GM08714 (cell line): ENCODE results near the gene MED13L.

Experiments
- H3K4me3 ChIP-seq: fragments of 200-500 bp; sonication (Bioruptor generic); 2 replicates; pipeline ENCODE4 v1.5.1; 2014; ENCODE audit warnings: mild to moderate bottlenecking, low read length, inconsistent platforms
- ZNF274 ChIP-seq: IDR thresholded peaks from 2 replicates; pipeline ENCODE4 v1.6.1; 2012; ENCODE audit warnings: mild to moderate bottlenecking, low read depth, low read length

The MED13L gene

DNA sequence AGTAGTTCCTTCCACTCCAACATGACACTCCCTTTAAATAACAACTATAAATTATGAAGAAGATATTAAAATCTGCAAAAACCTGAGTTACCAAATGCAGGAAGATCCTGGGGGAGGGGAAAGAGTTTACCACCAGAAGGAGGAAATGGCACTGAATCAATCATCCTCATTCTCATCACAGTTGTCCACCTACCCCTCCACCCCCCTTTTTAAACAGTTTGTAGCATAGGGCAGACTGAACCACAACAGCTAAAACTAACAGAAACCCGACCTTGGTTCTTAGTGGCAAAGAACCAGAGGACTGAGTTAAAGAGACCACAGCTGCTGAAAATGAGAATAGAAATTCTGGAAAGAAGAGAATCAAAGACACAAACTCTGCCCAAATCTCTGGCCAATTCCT lies 189.5 kb downstream of the MED13L start:
- TF ChIP-seq ZNF274 = no peak
- H3K4me3 ChIP-seq = no peak overlapping the region

DNA sequence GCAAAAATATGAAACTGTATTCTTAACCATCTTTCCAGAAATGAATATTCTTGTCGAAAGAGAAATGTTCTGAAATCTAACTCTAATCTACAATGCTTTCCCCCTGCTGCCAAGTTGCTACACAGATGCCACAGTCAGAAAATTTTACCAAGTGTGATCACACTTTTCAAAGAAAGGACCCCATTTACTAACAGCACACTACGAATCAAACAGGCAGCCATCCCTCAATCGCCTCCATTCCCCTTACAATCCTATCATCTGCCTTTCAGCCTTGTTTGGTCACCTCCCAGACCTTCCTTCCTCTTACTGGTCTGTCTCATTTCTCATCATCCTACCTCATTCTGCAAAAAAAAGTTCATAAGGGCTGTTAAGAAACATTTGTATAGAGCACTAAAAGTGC lies 190.1 kb downstream of the MED13L start:
- peak overlapping the region; percentile 34; the same call in 1 of the 2 replicates for H3K4me3 ChIP-seq
- no peak for TF ChIP-seq ZNF274

DNA sequence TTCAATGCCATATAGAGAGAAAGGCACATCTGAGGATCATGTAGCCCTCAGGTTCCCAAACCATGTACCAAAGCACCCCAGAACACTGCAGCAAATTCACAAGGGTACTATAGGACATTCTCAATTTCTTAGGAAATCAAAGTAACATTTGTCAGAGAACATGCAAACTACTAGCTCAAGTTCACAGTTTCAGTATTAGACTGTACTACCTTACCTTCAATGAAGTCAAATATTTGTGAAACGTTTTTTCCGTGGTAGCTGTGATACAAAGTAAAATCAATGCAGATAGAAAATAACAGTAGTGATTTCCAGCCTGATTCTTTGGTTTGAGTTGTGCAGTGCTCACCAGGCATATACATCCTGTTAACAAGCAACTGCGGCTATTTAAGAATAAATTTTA lies 197.1 kb downstream of the MED13L start:
- TF ChIP-seq ZNF274 = no peak
- H3K4me3 ChIP-seq = no peak overlapping the region

DNA sequence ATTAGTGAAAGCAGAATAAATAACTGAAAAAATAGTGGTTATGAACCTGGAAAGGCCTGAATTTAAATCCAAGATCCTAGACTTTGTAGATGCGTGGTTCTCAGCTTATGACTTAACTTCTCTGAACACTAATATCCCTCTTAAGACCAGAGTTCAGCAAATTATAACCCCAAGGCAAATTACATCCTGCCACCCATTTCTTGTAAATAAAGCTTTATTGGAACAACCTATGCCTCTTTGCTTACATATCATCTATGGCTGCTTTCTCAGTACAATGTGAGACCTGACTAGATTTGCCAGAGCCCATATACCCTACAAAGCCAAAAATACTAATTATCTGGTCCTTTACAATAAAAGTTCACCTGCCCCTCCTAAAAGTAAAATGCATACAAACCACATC lies 199.1 kb downstream of the MED13L start:
- no peak for TF ChIP-seq ZNF274
- H3K4me3 ChIP-seq = no peak overlapping the region

DNA sequence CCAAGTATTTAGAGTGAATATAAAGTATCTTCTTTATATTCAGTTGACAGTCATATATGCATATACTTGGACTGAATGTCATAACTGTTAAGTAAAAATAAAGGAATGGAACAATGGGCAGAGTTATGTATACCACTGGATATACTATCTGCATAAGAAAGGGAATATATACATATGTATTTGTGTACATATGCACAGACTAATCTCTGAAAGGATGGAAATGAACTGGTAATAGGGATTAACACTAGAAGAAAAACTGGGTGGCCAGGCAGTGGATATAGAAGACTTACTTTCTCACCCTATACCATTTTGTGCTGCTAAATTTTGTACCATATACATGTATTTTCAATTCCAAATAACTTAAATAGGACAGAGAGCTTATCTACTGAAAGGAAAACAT lies 200.1 kb downstream of the MED13L start:
- H3K4me3 ChIP-seq = no peak overlapping the region
- no peak for TF ChIP-seq ZNF274

DNA sequence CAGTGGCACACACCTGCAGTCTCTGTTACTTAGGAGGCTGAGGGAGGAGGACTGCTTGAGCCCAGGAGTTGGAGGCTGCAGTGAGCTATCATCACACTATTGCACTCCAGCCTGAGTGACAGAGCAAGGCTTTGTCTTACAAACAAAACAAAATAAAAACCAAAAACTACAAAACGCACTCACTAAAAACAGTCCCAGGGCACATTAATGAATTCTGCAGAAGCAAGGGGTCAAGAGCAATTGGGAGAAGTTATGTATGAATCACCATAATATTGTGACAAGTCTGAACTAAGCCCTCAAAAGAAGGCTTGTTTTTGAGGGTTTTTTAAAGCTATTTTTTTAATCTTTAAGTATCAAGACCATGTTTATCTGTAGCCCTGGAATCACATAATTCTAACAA lies 201.1 kb downstream of the MED13L start:
- TF ChIP-seq ZNF274 = no peak
- no peak overlapping the region for H3K4me3 ChIP-seq

DNA sequence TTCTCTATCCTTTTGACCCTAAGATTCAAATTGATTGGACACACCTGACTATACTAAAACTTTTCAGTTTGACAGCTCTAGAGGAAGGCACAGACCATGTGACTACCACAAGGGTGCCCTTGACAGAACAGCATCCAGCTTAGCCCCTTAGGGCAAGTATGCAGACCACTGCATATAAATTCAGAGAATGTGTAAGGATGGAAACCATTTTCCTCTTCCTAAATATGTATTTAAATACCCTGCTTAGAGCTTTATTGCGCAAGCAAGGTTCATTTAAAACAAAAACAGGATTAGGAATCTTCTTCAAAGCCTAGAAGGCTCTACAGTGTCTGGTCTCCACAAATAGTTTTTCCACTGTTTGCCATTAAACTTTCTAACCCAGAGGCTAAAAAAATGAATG lies 202.8 kb downstream of the MED13L start:
- no peak overlapping the region for H3K4me3 ChIP-seq
- TF ChIP-seq ZNF274 = no peak

DNA sequence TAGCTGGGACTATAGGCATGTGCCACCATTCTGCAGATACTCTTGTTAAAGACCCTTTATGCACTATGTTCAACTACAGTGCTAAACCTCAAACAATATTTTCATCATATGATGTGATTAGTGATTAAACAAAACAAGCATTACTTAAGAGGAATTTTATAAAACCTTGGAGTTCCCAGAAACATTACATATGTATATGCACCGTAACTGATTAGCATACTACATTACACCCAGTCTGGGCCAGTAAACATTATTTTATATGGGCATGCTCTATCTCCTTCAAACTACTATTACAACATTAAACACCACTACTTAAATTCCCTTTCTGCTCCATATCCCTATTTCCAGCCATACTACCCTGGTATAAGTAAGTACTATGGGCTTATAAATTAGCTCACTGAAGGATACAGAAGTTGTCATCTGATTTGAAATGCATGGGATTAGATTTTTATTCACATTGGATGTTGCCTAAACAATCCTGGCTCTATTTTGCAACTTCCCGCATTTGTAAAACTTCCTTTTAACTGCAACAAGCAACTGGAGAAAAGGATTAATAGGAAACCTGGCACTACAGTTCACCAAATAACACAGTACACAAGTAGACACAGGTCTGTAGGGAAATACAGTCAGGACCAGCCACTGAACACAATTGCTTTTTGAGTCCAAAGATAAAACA lies 205.8 kb downstream of the MED13L start:
- TF ChIP-seq ZNF274 = no peak
- H3K4me3 ChIP-seq = no peak overlapping the region

DNA sequence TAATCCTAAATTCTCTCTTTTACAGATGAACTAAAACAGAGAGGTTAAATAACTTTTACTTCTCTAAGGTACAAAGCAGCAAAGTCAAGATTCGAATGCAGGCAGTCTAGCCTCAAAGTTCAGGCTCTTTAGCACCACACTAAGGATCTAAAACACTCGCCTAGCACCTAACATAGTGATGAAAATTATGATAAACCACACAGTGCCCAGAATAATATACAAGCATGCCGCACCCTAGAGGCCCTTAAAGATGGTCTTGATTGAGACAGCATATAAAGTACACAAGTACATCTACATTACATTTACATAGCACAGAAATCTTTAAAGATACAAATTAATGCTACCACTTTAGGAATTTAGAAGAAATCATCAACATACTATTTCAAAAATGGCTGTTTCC lies 207.0 kb downstream of the MED13L start:
- no peak overlapping the region for H3K4me3 ChIP-seq
- no peak for TF ChIP-seq ZNF274

DNA sequence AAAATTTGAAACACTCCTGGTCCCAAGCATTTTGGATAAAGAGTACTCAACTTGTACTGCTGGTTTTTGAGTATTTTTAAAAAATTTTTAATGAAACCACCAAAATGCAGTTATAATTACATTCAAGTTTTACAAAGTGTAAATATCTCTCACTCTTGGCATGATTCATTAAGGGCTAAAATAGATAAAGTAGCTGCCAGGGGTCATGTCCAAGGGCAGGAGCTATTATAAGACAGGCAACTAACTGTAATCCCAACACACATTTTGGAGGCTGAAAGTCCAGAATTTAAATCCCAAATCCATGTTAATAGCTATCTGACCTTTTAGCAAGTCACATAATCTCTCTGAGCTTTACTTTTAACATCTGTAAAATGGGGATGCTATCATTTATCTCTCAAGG lies 207.6 kb downstream of the MED13L start:
- H3K4me3 ChIP-seq = no peak overlapping the region
- TF ChIP-seq ZNF274 = no peak

DNA sequence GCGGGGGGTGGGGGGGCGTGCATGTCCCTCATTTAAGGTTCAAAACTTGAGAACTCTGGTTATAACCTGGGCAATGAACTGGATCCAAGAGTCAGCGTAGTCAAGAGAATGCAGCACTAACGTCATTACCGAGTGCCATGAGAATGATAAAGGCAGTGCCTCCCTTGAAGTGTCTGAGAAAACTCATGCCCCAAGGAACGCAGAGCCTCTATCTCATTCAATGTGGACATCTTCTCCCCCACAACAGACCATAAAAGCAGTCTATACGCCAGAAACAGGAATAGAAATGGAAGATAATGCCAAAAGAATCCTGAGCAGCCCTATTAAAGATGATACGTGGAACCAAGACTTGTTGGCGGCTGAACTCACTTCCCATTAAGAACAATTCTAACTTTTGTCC lies 208.6 kb downstream of the MED13L start:
- TF ChIP-seq ZNF274 = no peak
- no peak overlapping the region for H3K4me3 ChIP-seq

DNA sequence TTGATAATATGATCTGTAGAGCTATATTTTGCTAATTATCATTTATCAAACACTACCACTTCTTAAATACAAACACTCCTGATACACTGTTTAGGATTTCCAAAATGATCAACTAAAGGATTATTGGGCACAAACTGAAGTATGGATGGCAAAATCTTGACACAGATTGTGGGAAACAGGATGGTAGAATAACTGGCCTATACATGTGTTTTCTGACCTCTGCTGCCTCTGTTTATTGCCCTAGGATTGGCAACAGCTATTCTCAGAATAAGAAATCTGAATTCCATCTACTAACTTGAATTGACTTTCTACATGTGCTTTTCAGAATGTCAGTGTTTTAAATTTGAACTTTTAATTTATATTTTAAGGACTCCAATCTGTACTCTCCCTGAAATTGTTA lies 209.1 kb downstream of the MED13L start:
- TF ChIP-seq ZNF274 = no peak
- no peak overlapping the region for H3K4me3 ChIP-seq

DNA sequence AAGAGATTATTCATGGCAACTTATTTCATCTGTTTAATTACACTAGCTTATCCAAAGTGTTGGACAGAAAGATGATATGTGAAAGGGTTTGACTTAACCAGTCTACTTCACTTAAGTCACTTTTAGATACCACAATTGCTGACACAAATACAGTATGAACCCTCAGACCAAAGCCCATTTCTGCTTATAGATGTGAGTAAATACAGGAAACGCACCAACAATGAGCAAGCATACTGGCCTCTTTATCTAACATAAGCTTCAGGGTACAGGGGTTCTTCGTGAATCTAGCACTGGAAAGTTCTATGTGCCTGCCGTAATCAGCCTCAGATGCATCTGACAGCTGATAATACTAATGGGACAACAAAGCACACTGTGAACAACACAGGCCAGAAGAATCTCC lies 209.6 kb downstream of the MED13L start:
- no peak for TF ChIP-seq ZNF274
- H3K4me3 ChIP-seq = no peak overlapping the region

DNA sequence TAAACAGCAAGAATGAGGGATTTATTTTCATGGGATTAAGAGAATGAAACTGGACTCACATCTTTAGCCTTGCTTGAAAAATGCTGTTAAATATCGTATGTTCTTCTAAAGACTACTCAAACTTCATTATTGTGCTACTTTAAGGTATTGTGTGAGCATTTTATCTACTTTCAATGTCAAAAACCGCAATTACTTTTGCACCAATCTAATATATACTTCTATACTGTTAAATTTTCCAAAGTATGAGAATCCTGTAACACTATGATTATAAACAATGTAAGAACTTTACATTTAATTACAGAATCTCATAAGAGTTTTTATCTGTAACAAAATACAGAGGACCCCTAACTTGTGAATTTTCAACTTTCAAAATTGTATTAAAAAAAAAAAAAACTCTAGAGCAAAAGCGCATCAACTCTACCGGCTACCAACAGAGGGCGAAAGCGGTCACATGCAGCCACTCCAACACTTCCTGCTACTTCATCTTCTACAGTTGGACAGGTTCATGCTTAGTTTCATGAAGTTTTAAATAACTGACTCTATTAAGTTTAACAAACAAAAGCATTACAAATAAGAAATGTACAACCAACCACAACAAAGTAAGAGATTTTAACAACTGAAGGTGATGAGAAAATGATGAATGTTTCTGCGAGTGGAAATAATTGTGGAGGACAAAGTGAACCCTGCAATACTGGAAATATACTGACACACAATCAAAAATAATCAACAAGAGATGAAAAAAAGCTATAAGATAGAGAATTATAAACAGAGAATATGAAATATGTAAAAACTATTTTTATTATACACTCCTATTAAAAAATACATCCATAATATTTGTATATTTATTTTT lies 210.9 kb downstream of the MED13L start:
- TF ChIP-seq ZNF274 = no peak
- H3K4me3 ChIP-seq = no peak overlapping the region

DNA sequence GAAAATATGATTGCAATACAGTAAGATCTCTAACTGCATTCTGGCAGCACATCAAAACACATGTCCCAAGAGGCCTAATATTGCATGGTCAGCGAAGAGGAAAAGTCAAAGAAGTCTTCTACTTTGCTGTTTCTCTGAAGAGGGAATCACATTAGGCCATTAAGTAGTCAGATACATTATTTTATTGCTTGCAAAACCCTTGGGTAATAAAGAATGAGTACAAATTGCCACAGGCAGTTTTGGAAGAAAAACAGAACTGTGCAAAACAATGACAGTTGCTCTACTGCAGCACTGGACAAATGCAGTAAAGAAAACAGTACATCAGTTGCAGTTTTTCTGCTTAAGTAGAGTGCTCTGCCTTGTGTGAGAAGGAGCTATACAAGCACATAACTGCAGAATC lies 211.9 kb downstream of the MED13L start:
- no peak overlapping the region for H3K4me3 ChIP-seq
- no peak for TF ChIP-seq ZNF274
